ENCODE measurements around the gene LSM14B.

The LSM14B gene

DNA sequence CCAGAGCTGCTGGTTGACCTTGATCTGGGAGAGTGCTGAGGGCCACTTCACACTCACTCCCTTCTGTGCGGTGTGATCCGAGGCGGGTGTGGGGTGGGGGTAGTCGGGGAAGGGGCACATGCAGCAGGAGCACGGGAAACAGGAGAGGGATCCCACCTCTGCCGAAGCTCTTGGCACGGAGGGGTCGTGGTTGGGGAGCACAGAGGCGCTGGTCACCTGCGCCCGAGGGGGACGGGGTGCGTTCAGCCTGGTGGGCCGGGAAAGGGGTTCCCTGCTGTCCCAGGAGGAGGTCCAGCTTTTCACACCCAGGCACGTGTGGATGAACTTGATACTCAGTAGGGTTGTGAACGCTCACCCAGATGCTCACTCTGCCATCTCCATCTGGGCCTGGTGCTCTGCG lies 38.6 kb downstream of the LSM14B start:
- in situ Hi-C loops (cut with MboI; ENCODE audit: low sequenced_read_pairs), result no loop called here

DNA sequence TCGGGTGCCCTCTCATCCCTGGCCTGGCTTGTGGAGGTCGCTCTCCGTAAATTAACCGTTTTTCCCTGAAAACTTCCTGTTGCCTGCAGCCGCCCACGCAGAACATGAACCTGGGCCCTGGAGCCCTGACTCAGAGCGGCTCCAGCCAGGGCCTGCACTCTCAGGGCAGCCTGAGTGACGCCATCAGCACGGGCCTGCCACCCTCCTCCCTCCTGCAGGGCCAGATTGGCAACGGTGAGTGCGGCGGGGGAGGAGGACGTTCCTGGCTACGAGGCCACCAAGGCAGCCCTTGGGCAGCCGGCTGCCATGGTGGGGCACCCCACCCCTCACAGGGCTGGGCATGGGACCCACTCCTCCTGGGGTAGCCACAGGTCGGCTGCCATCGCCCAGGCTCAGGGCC lies 39.1 kb downstream of the LSM14B start:
- in situ Hi-C loops (cut with MboI; ENCODE audit: low sequenced_read_pairs), result no loop called here

DNA sequence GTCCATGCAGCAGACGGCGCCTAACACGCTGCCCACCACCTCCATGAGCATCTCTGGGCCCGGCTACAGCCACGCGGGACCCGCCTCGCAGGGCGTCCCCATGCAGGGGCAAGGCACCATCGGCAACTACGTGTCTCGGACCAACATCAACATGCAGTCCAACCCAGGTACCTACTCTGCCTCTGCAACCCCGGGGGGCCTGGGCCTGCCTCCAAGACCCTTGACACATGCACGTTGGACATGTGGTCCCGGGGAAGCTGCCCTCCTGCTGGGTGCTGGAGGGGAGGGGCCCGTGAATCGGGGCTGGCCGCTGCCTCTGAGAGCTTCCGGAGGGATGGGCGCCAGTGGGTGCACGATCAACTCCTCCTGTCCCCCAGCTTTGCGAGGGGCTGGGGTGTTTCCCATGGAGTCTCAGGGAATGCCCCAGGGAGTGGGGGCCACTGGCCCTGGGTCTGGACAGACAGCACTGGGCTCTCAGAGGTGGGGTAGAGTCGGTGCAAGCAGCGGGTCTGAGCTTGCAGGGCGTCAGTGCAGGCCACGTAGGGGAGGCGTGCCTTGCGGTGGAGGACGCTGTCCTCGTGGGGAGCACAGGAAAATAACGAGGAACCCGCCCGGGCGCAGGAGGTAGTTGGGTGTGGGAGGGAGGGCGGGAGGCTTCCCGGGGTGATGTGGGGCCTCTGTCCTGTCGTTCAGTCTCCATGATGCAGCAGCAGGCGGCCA lies 40.6 kb downstream of the LSM14B start:
- in situ Hi-C loops (cut with MboI; ENCODE audit: low sequenced_read_pairs), result no loop called here

DNA sequence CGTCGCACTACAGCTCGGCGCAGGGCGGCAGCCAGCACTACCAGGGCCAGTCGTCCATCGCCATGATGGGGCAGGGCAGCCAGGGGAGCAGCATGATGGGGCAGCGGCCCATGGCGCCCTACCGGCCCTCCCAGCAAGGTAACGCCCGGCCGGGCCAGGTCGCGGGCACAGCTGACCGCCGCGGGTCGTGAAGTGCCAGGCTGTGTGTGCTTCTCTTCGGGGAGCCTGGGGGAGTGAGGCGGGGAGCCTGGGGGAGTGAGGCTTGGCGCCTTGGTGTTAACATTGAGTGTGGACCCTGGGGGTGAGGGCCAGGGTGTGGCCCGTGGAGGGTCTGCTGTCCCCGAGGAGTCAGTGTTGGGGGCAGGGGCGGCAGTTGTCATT lies 41.2 kb downstream of the LSM14B start:
- in situ Hi-C loops (cut with MboI; ENCODE audit: low sequenced_read_pairs), result no loop called here

DNA sequence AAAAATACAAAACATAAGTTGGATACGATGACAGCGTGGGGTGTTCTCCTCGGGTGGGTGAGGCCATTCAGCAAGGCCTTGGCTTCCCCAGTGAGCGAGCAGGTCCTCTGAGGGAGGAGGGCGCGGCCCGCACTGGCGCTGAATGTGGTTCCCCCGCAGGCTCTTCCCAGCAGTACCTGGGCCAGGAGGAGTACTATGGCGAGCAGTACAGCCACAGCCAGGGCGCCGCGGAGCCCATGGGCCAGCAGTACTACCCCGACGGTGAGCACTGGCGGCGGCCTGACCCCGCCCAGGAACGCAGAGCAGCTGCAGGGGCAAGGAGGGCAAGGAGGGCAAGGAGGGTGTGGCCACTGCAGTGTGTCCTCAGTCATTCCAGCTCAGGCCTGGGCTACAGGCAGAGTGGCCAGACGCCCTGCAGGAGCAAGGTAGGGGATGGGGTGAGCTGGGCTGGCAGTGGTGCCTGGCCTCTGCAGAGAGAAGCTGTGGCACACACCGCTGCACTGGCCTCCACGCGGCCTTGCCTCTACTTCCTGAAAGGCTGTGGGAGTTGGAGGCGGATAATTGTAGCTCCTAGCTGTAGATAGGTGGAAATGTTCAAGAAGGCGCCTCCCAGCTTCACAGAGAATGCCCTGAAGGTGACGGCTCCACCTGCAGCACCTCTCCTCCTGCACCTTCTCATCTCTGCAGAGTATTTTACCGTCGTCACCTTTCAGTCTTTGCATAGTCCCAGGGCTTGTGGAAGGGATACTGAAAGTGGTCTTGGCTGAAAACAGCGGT lies 41.9 kb downstream of the LSM14B start:
- in situ Hi-C loops (cut with MboI; ENCODE audit: low sequenced_read_pairs), result no loop called here

DNA sequence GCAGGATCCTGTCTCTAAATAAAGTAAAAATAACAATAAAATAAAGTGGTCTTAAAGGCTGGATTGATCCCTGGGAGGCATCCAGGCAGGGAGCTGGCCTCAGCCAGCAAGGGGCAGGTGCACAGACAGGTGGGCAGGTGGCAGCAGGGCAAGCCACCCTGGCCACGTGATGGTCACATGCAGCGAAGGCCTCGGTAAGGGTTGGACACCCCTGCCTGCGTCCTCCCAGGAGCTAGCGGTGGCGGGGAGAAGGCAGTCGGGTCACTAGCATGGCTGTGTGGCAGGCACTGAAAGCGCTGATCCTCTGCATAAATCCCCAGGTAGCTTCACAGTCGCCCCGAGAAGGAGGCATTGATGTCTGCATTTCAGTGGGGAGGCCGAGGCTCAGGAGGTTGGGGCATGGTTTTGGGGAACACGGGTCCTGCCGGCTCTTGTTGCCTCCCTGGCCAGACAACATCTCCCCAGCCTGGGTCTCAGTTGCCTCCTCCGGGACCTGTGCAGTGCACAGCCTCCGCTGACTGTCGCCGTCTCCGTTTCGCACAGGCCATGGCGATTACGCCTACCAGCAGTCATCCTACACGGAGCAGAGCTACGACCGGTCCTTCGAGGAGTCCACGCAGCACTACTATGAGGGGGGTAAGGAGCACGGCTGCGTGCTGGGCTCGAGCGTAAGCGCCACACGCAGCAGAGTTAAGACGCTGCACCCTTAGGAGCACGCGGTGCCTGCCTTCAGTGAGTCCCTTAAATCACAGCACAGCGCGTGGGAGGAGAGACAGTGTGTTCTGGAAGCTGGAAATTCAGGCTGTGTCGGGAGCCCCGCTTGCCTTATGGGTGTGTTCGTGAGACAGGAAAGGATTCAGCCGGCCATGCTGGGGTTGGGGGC lies 42.8 kb downstream of the LSM14B start:
- in situ Hi-C loops (cut with MboI; ENCODE audit: low sequenced_read_pairs), result no loop called here

DNA sequence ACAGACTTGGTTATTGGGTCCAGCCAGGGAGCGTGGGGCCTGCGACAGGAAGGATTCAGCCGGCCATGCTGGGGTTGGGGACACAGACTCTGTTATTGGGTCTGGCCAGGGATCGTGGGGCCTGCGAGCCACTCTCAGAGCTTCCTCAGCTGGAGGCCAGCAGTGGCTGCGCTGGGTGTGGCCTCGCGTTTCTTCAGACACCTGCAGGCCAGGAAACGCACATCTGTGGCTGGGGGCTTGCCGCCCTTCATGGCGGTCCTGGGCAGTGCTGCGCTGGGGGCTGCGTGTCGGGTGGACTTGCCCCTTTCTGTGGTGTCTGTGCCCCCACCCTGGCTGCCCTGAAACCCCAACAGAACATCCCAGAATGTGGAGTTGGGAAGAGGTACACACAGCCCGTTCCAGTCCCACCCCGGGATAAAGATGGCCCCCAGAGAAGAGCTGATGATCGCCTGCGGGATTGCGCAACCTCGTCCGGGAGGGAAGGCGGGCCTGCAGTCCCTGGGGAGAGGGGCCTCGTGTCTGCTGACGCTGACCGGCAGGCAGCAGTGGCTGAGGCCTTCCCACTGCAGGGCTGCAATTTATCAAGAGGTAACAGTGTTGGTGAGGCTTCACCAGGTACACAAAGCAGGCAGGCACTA lies 43.6 kb downstream of the LSM14B start:
- in situ Hi-C loops (cut with MboI; ENCODE audit: low sequenced_read_pairs), result no loop called here

DNA sequence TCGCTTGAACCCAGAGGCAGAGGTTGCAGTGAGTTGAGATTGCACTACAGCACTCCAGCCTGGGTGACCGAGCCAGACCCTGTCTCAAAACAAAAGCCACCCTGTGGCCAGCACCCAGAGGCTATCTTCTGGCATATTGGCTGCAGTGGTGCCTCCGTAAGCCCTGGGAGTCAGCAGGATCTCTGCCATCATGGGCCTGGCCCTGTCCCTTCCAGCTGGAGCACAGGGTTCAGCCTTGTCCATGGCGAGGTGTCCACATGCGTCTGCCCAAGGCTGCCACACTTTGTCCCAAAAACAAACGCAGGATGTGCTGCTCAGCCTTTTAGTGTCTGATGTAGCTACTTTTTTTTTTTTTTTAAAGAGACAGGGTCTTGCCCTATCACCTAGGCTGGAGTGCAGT lies 45.2 kb downstream of the LSM14B start:
- in situ Hi-C loops (cut with MboI; ENCODE audit: low sequenced_read_pairs), result no loop called here

DNA sequence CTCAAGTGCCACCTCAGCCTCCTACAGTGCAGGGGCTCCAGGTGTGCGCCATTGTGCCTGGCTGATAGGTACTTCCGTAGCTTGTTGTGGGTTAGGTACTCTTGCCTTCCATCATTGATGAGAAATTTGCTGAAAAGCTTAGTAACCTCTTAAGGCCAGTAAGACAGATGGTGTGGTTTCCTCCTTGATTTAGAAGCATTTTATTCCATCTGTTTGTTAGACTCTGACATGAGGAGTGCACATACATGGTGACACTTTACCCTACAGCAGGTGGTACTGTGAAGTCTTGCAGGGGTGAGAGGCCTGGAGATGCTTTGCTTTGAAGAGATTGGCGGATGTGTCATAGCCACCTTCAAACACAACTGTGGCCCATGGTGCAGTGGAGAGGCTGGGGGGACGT lies 45.8 kb downstream of the LSM14B start:
- in situ Hi-C loops (cut with MboI; ENCODE audit: low sequenced_read_pairs), result no loop called here

DNA sequence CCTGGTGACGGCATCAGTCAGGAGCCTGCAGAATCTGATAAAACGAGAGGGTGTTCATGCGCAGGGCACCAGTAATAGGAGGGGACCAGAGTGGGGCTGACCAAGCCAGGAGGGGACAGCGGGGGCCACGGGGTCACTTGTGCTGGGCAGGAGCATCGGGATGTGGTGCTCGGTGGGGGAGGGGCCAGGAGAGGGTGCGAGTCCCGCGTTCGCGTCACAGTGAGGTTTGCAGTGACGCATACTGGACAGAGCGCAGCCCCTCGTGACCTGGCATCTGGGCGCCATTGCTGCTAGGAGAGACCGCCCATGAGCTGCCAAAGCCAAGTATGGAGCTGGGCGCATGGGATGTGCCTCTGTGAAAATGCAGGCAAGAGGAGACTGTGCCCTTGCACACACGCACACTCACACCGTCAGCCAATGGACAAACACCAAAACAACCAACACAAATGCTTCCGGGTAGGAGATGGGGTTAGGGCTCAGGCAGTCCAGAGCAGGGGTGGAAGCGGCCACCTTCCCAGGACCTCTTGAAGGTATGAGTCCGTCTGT lies 46.7 kb downstream of the LSM14B start:
- in situ Hi-C loops (cut with MboI; ENCODE audit: low sequenced_read_pairs), result no loop called here

DNA sequence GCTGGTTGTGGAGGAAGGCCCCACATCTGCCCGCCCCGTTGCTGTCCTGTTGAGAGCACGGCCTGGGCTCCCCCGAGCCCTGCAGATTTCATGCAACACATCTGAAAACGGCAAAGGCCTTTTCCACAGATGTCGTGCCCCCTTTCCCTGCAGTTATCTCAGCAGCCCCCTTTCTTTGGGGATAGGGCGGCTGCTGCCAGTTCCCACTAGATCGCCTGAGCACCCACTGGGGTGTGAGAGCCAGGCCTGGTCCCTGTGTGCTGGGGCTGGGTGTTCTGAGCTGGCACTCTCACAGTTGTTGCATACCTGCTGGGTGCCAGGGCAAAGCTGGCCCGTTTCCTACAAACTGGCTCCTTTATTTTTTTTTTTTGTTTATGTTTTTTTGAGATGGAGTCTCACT lies 48.3 kb downstream of the LSM14B start:
- in situ Hi-C loops (cut with MboI; ENCODE audit: low sequenced_read_pairs), result no loop called here

DNA sequence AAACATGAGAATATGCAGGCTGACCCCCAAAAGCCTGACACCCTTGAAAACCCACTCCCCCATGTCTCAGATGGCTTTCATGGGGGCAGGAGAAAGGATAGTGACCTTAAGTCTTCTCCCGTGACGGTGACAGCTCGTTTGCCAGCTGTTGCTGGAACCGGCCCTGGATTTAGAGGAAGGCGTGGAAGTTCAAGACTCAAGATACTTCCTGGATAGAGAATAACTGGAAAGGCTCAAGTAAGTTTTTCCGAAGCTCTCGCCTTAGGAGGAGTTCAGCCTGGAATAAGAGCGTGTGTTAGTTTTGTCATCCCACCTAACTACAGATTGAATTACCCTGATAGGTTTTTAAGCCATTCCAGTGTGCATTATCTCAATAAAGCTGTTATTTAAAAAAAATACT lies 49.0 kb downstream of the LSM14B start:
- in situ Hi-C loops (cut with MboI; ENCODE audit: low sequenced_read_pairs), result no loop called here

DNA sequence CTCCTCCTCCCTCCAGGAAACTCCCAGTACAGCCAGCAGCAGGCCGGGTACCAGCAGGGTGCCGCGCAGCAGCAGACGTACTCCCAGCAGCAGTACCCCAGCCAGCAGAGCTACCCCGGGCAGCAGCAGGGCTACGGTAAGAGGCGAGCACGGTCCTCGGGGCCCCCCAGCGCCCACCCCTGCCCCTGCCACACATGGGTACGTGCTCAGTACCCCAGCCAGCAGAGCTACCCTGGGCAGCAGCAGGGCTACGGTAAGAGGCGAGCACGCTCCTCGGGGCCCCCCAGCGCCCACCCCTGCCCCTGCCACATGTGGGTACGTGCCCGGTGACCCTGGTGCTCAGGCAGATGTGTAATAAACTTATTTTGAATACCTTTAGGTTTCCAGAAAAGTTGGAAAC lies 50.4 kb downstream of the LSM14B start:
- in situ Hi-C loops (cut with MboI; ENCODE audit: low sequenced_read_pairs), result no loop called here

DNA sequence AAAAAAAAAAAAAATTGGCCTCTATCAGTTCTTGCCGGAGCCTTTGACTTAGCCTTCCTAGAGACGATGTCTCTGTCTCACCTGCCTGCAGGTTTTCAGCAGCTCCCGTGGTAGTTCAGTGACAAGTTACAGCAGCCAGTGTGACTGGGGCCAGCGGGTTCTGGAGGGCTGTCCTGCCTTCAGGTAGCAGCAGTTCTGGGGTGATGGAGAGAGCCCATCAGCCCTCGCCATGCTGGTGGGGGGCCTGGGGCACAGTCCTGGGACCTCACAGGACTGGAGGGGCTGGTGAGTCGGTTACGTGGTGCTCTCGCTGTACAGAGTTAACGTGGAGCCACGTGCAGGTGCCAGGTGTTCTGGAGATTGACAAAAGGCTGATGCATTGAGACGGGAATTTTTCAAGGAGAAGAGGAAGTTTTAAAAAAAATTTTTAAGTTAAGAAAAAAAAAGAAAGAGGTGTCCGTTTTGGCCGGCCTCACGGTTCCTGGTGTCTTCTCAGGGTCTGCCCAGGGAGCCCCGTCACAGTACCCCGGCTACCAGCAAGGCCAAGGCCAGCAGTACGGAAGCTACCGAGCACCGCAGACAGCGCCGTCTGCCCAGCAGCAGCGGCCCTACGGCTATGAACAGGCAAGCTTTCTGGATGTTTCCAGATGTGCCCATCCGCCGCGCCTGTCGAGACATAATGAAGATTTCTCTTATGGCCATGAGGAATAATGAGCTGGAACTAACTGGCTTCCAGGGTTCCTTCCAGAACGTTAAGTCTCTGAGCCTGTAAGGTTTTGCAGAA lies 51.9 kb downstream of the LSM14B start:
- in situ Hi-C loops (cut with MboI; ENCODE audit: low sequenced_read_pairs), result no loop called here

DNA sequence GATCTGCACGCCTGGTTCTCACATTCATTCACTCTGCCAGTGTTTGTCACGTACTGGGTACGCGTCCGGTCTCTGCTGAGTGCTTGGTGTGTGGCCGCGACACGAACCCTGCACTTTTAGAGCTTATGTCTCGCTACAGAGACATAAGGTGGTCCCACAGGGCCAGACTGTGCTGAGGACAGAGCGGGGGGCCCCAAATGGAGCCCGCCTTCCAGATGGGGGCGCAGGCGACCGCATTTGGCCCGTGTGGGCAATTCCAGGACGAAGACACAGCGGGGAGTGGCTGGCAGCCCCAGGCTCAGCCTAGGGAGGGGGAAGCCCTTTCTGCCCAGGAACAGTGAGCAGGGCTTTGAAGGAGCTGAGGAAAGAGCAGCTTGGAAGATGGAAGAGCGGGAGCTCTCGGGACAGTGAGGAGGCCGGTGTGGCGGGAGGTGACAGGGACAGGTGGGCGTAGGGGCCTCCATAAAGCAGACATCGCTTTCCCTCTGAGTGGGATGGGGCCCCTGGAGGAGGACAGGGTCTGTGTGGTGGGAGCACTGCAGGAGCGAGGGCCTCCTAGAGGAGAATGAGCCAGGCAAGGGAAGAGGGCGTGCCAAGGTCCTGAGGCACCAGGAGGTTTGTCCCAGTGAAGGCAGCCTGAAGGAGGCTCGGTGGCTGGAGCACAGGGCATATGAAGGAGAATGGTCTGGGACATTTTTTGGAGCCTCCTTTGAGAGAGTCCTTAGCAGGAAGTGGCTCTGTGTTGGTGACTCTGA lies 52.8 kb downstream of the LSM14B start:
- in situ Hi-C loops (cut with MboI; ENCODE audit: low sequenced_read_pairs), result no loop called here

DNA sequence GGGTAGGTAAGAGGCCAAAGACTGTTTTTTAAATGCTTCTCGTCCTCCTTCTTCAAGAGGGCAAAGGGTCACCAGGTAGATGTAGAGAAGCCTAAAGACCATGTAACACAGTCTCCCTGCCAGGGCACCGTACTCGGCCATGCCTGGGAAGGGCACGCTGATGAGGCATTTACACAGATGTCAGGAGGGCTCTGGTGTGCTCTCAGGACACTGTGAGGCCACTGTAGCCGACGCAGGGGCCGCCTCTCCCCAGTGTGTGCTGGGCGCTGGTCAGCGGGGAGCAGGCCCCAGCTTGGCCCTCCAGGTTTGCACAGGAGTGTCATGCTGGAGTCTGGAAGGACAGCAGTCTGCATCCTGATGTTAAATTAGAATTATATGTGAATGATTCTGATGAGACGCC lies 53.4 kb downstream of the LSM14B start:
- in situ Hi-C loops (cut with MboI; ENCODE audit: low sequenced_read_pairs), result no loop called here

DNA sequence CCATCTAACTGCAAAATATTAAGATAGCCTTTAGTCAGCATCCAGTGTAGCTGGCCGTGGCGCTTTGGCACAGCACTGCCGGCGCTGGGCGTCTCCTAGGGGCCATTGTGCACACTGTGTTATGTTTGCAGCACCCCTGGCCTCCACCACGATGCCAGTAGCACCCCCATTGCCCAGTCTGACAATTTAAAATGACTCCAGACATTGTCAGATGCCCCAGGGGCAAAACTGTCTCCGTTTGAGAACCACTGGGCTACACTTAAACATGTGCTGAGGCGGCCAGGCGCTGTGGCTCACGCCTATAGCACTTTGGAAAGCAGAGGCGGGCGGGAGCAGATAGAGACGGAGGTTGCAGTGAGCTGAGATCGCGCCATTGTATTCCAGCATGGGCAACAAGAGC lies 54.6 kb downstream of the LSM14B start:
- in situ Hi-C loops (cut with MboI; ENCODE audit: low sequenced_read_pairs), result no loop called here

DNA sequence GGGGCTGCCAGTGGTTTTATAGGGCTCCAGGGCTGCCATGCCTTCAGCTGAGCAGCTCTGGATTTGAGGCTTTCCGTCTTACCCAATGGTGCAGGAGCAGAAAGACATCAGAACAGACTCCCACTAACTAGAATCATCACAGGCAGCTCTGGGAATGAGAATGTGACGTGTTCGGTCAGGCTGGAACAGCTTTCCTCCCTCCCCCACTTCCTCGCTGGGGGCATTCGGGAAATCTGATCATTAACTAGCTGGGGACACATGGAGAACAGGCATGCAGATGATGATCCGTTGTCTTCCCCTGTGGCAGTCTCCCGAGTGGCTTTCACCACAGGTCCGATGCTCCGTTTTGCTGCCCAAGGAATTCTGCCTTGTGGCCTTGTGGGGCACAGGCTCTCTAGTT lies 55.0 kb downstream of the LSM14B start:
- in situ Hi-C loops (cut with MboI; ENCODE audit: low sequenced_read_pairs), result no loop called here

Measured in HL-60/S4 treated with retinoic acid at 250 ng/mL for 4 days and 3 days (cell line).